ENCODE results near the gene TK2.
"Not testable (repeated sequence)": the region's sequence is repeated elsewhere in the genome, so short reads cannot be mapped to it uniquely, and the experiment has no call there.

Gene TK2

DNA sequence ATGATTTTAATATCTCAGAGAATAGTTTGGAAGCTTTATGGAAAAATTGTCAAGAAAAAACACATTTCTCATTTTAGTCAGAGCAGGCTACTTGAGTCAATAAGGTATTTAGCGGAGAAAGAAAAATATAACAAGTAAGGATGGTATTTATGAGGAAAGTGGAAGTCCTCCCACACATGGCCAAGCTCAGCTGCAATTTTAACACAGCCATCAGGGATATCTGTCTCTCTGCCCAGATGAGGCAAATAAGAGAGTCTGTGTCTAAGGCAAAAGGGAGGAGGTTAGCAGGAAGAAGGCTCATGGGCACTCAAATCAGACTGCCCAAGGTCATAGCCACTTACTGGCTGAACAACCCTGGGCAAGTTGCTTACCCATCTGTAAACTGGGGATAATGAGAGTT is 24.2 kb upstream of the TK2 start:
- DNase-seq (ENCODE audit: low read depth in 1 of 2, low spot score in 1 of 2) = no peak

DNA sequence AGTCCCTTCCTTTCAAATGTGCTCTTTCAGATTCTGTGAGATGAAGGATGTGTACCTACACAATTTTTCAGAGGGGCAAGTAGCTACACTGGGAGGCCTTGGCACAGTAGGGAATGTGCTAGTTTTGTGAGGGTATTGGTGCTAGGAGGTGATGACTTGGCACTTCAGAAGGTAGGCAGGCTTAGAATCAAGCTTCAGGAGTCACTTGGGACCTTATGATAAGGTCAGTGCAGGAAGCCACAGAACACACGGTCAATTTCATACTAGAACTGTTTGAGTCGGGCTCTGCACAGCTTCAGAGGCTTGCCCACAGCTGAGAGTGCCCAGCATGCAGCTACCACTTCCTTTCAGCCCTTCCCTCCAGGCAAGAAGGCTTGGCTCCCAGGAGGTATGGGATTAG is 22.4 kb upstream of the TK2 start:
- no peak for DNase-seq (ENCODE audit: low read depth in 1 of 2, low spot score in 1 of 2)

DNA sequence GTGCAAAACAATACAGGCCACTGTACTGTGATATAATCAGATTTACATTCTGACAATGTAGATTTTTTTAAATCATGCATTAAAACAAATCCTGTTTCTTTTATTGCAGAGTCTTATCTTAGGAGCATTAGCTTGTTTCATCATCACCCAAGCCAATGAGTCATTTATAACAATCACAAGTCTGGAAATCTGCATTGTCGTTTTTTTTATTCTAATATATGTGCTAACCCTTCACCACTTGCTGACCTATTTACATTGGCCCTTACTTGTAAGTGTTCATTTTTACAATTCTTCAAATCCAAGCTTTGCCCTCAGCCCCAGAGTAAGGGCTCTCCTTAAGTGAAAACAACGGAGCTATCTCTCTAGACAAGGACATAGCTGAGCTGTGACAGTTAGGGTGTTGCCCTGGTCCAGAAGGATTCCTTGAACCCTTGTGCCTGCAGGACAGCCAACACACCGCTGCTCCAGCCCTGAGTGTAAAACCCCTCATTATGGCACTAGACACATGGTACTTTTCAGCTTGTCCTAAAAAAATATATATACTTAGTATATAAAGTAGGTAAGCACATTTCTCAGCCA is 20.0 kb upstream of the TK2 start:
- DNase-seq (ENCODE audit: low read depth in 1 of 2, low spot score in 1 of 2) = no peak

DNA sequence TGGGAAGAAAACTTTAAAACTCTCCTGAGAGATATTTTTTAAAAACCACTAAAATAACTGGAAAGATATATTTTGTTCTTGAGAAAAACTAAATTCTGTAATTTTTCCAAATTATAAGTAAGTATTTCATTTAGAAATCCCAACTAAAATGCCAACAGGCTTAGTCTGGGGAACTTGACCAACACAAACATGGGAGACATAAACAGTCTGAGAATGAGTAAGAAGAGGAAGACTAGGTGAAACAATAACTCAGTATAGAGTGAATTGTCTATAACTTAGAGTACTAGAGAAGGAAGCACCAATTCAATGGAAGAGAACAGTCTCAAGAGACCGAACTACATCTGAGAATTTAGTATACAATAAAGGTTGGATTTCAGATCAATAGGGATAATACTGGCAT is 19.2 kb upstream of the TK2 start:
- no peak for DNase-seq (ENCODE audit: low read depth in 1 of 2, low spot score in 1 of 2)

DNA sequence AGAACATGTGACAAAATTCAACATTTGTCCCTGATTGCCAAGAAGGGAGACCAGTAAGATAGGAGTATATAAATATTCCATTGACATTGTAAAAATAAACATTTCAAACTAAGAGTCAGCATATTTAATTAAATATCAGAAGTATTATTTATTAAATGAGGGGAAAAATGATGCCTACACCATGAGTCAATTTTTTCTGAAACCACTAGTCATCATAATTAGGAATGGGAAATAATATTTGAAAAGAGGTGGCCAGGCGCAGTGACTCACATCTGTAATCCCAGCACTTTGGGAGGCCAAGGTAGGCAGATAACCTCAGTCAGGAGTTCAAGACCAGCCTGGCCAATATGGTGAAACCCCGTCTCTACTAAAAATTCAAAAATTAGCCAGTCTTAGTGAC is 18.4 kb upstream of the TK2 start:
- DNase-seq (ENCODE audit: low read depth in 1 of 2, low spot score in 1 of 2) = no peak

DNA sequence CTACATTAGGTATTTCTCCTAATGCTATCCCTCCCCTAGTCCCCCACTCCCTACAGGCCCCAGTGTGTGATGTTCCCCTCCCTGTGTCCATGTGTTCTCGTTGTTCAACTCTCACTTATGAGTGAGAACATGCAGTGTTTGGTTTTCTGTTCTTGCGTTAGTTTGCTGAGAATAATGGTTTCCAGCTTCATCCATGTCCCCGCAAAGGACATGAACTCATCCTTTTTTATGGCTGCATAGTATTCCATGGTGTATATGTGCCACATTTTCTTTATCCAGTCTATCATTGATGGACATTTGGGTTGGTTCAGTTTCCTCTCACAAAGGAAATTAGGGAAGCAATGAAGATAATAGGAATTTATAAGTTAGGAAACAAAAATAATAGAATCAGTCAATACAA is 17.3 kb upstream of the TK2 start:
- DNase-seq (ENCODE audit: low read depth in 1 of 2, low spot score in 1 of 2) = not testable (repeated sequence)

DNA sequence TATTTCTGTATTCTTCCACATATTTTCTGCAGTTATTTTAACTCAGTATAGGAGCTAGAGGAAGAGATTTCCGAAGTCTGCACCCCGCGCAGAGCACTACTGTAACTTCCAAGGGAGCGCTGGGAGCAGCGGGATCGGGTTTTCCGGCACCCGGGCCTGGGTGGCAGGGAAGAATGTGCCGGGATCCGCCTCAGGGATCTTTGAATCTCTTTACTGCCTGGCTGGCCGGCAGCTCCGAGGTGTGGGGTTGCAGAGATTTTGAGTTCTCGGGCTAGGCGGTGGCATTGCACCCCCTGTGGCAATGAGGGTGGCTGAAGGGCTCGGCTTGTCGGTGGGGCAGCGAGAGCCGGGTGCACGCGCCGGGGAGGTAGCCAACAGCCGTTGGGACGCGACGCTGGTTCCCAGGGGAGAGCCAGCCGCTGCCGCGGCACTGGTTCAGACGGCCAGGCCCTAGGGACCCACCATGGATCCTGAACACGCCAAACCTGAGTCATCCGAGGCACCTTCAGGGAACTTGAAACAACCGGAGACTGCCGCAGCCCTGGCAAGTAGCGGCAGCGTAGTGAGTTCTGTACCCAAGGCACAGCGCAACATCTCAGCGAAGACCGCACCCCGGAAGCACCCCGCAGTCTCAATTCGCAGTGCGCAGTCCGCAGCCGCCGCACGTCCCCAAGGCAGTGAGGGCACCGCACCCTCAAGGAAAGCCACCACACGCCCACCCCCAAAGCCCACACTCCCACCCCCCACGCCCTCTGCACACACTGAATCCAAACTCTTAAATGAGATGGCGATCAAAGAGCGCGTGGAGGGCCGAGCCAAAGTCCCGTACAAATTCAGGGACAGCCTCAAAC is 16.4 kb upstream of the TK2 start, which contains the start of gene CMTM1:
TSS of gene CMTM1 (plus strand) at position 389 of the 851 bp plus-strand sequence. CDS start at position 464, 75 bp downstream.
- no peak for DNase-seq (ENCODE audit: low read depth in 1 of 2, low spot score in 1 of 2)

DNA sequence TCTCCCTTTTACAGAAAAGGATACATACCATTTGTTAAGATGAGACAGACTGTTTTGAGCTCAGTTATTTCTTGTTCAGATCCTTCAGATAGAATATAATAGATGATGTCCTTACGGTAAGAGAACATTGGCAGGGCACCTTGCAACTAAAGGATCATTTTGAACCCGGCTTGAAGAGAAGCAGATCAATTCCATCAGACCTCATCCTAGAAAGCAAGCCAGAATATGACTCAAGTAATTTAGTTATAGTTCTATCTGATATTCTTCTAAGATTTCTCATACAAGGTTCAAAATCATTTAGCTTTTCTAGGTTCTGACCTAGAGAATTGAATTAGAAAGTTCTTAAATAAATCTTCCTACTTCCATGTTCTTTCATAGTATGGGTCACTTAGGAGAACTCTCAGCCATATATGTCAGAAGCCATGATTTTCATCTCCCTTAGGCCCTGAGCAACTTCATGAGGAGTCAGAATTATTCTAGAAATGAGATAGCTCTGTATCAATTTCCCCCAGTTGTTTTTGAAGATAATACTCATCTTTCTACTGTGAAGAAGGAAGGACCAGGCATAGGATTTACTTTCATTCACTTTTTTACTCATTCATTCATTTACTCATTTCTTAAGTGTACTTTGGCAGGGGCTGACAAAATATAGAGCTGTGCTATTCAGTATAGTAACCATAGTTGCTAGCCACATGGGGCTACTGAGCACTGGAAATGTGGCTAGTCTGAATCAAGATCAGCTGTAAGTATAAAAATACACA is 13.8 kb upstream of the TK2 start:
- no peak for DNase-seq (ENCODE audit: low read depth in 1 of 2, low spot score in 1 of 2)

DNA sequence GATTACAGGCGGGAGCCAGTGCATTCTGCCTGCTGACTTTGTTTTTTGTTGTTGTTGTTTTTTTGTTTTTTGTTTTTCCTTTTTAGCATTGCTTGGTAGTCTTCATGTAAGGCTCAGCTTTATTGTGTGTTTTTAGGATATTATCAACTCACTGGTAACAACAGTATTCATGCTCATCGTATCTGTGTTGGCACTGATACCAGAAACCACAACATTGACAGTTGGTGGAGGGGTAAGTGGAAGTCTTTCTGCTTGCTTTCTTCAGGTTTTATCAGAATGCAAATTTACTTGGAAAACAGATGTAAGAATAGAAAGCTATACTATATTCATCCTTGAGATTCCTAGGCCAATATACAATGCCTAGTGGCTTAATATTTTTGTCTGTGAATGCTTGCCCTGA is 13.1 kb upstream of the TK2 start:
- DNase-seq (ENCODE audit: low read depth in 1 of 2, low spot score in 1 of 2) = no peak

DNA sequence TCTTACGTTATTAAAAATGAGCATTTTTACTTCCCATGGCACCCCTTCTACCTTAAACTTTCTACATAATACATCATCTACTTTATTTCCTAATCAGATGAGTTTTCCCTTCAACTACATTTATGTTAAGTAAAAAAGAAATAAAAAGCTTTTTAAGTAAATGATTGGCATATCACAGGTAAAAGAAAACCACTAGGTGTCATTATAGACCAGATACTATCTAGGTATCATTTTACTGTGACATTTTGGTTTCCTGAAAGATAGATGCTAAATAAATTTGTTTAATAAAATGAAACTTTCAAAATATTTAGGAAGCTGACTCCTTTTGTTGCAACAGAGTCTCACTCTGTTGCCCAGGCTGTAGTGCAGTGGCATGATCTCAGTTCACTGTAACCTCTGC is 12.5 kb upstream of the TK2 start:
- DNase-seq (ENCODE audit: low read depth in 1 of 2, low spot score in 1 of 2) = no peak

DNA sequence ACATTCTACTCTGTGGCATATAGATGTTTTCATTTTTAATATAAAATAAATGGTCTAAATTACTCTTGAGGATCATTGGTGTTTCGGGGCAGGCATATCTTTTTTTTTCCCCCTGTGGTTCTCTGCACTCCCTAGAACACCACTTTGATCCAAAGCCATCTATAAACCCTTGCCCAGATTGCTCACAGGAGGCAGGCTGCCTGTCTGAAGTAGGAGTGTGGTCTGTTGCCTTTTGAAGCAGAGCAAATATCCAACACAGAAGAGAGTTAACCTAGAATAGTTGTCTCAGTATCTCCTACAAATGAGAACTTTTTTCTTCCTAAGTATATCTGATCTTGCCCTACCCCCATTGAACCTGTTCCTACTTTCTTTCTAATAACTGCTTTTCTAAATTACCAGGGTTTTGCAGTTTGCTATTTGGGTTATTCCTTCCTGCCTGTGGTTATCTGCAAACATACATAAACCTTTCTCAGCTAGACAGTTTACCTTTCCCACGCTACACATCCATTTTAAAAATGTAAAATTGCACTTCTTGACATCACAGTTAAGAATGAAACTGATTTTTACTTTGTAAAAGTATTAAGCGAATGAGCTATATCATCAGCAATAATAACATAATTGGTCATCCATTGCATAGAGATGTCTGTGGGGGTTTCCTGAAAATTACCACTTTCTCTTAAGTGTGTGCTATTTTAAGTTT is 11.6 kb upstream of the TK2 start:
- DNase-seq (ENCODE audit: low read depth in 1 of 2, low spot score in 1 of 2) = no peak

DNA sequence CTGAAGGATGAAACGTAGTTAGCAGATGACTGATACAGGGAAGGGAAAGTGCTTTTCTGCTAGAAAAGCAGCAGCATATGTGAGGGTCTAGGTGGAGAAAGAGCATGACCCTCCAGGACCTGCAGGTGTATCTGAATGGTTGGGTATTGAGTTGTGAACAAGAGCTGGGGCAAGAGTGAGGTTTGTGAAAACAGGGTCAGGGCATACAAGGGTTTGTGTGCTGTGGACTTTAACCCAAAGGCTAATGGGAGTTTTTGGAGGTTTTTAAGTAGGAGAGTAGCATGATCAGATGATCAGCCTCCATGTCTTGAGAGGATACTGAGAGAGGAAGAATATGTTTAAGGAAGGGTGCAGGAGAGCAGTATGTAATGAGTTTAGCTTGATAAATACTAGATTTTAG is 10.2 kb upstream of the TK2 start:
- no peak for DNase-seq (ENCODE audit: low read depth in 1 of 2, low spot score in 1 of 2)

DNA sequence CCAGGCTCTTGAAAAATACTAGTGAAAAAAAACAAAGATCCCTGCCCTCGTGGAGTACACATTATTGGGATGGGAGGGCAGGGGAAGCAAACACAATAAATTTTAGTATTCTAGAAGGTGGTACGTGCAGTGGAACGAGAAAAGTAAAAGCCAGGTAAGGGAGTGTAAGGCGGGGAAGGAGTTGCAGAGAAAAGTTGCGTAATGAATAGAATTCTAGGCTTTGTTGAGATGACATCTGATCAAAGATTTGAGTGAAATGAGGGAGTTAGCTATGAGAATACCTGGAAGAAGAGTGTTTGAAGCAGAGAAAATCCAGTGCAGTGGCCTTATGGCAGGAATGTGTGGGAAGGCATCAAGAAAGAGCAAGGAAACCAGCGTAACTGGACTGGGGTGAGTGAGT is 4.6 kb upstream of the TK2 start:
- DNase-seq (ENCODE audit: low read depth in 1 of 2, low spot score in 1 of 2) = no peak

DNA sequence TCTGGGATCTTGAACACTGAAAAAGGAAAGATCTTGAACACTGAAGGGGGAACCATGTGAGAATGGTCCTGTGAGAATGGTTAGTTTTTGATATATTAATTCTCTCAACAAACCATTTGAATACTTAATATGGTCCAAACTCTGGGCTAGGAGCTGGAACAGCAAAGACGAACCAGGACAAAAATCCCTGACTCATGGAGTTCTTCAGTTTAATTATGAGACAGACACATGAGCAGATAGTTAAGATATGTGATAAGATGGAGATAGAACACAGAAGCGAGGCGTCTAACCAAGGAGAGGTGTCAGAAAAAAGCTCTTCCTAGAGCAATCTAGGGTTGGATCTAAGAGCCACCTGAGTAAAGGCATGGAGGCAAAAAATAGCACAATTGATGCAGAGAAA is 4.1 kb upstream of the TK2 start:
- no peak for DNase-seq (ENCODE audit: low read depth in 1 of 2, low spot score in 1 of 2)

DNA sequence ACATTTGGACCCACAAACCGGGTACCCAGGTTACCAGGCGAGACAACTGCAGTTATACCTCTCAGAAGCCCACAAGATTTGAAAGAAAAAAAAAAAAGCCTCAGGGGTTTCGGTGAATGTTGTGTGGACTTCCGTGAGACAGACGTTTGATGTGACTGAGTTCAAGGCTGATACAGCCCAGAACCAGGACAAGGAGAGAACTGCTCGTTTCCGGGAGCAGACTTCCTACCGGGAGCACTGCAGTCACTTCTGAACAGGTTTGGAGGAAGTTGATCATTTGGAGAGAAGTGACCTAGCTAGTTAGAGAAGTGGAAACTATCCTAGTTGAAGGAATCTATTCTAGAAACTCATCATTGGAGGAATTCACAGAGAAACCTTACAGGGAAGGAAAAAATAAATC is 3.3 kb upstream of the TK2 start:
- no peak for DNase-seq (ENCODE audit: low read depth in 1 of 2, low spot score in 1 of 2)

DNA sequence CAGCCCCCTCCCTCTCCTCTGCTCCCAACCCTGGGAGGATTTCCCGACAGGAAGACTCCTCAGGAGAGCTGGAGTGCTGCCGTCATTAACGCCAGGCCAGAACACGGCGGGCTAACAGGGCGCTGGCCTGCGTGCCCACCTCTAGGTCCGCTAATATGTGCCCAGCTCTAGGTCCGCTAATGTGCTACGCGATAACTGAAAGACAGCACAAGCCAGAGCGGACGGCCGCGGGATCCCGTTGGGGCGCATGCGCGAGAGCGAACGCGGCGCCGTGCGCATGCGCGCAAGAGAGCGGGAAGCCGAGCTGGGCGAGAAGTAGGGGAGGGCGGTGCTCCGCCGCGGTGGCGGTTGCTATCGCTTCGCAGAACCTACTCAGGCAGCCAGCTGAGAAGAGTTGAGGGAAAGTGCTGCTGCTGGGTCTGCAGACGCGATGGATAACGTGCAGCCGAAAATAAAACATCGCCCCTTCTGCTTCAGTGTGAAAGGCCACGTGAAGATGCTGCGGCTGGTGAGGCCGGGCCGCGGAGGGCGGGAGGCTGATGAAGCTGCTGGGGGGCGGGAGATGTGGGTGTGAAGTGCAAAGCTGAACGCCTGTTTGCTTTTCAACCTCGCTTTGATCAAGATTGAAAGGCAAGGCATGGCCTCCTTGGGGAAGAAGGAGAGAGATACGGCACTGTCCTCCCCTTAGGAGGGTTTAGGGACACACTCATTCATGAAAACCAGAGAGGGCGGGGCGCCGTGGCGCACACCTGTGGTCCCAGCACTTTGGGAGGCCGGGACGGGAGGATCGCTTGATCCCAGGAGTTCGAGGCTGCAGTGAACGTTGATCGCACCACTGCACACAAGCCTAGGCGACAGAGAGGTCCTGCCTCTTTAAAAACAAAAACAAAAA is 2.6 kb upstream of the TK2 start, which contains the start of gene CKLF:
TSS of gene CKLF (plus strand) at position 291 of the 892 bp plus-strand sequence. CDS start at position 431, 140 bp downstream.
- peak; percentile 84 to 89 for DNase-seq (ENCODE audit: low read depth in 1 of 2, low spot score in 1 of 2)

DNA sequence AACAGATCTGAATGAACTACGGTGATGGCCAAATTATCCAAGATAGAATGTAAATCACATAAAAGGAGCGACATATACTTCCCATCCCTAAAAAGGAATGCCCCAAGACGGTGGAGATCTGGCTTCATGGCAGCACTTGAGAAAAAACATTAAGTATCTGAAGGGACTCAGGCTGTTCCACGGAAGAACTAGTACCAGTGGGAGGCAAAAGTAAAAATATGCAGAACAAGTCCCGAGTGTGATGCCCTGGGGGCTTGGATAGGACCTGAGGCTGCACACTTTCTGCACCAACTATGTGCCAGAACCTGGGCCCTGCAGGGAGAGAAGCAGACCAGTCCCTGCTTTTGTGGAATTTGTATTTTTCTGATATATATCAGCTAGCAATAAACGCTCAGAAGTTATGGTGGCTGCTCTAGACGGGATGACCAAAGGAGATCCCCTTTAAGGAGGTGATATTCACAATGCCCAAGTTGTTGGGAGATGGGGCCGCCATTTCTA is 1.9 kb upstream of the TK2 start:
- DNase-seq (ENCODE audit: low read depth in 1 of 2, low spot score in 1 of 2) = no peak

DNA sequence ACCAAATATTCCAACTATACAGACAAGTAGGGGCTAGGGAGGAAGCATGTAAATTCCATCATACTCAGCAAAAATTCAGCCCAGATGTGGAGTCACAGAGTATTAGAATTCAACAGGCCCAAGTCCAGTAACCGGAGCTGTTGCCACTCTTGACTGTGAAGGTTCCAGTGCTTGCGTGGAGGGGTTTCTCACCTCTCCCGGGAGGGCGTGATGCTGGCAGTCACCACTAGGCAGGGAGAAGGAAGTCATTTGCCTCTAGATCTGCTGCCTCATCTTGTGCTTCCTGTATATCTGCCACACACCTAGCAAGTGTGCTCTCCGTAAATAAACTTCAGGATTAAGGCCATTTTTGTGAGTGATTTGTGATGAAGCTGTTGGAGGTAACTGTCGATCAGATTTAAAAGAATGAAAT is 1.4 kb upstream of the TK2 start:
- DNase-seq (ENCODE audit: low read depth in 1 of 2, low spot score in 1 of 2) = peak; percentile 21 to 35

DNA sequence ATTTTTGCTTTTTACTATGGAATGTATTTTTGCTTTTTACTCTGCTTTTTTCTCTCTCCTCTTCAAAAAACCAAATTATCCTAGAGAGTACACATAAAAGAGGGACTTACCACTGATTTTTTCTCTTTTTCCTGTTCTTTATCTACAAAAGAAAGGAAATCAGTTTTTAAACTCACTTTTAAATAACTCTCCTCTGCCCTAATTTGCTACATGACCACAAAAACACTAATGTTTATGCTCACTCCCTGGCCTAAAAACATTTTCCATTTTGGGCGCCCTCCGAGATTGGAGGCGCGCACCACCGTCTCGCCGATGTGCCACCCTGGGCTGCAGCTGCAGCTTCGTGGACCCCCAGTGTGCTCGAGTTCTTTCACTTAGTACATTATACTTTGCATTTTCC is 1.1 kb downstream of the TK2 start:
- DNase-seq (ENCODE audit: low read depth in 1 of 2, low spot score in 1 of 2) = no peak

DNA sequence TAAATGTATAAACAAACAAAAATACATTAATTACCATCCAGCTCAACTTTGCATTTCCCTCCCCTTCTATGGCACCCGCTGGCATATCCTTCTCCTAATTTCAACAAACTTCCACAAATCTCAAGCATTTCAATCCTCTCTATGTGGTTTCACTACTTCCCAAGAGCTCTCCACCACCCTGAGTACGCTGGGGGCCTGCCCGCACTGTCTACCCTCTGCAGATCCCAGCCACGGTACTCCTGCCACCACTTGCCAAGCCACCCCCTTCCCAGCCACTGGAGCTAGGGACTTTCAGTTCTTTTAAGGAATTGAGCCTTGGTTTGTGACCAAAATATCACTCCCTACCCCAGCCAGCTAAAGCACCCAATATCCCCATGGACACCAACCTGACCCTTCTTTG is 1.9 kb downstream of the TK2 start:
- no peak for DNase-seq (ENCODE audit: low read depth in 1 of 2, low spot score in 1 of 2)
